Measurements from ENCODE around the gene CLN6.

- no peak; the same call in 1 of the 2 replicates for TF ChIP-seq CTCF (IDR thresholded peaks at IDR 0.05)
- TF ChIP-seq ZFX (IDR thresholded peaks at IDR 0.05; ENCODE audit: borderline replicate concordance): peak; percentile 68; the same call in 1 of the 2 replicates
These were observed 48.2 kb upstream of the CLN6 start, which contains the start of gene FEM1B for GRCh38 chr15:68277603-68278344.
